HG02571 (cell line): ENCODE measurements around the gene TEX50.
"Not testable (repeated sequence)": the region's sequence is repeated elsewhere in the genome, so short reads cannot be mapped to it uniquely, and the experiment has no call there.

Experiments
- ATAC-seq: cut with Tn5 transposase; IDR thresholded peaks from one replicate; pipeline ENCODE4 v1.9.1; 2021; ENCODE audit warnings: mild to moderate bottlenecking, moderate library complexity; ENCODE audit not compliant: unreplicated experiment

The TEX50 gene

GRCh38 chr1:173635116-173635515 is at the start of gene TEX50:
TSS of gene TEX50 (plus strand) at chr1:173635338. CDS start at chr1:173635522, 184 bp downstream.
- no peak for ATAC-seq

- no peak for ATAC-seq
Measured at GRCh38 chr1:173590557-173590956, 44.6 kb upstream of the TEX50 start.

- not testable (repeated sequence) for ATAC-seq
Measured at GRCh38 chr1:173591138-173591537, 44.0 kb upstream of the TEX50 start.

- no peak for ATAC-seq
Measured at GRCh38 chr1:173596097-173596825, 38.9 kb upstream of the TEX50 start.

GRCh38 chr1:173601588-173601987 is 33.5 kb upstream of the TEX50 start:
- no peak for ATAC-seq

- ATAC-seq = no peak
Measured at GRCh38 chr1:173603056-173603591, 32.0 kb upstream of the TEX50 start, which contains the start of gene SLC9C2. TSS of gene SLC9C2 (minus strand) at chr1:173603072. CDS start at chr1:173601776, 1,296 bp downstream.

- no peak for ATAC-seq
Measured at GRCh38 chr1:173608503-173609216, 26.5 kb upstream of the TEX50 start.

GRCh38 chr1:173613086-173613485 is 22.1 kb upstream of the TEX50 start:
- ATAC-seq = not testable (repeated sequence)

- ATAC-seq = no peak
Measured at GRCh38 chr1:173616859-173617258, 18.3 kb upstream of the TEX50 start.

GRCh38 chr1:173627269-173627668 is 7.9 kb upstream of the TEX50 start:
- no peak for ATAC-seq

- no peak for ATAC-seq
Measured at GRCh38 chr1:173628888-173629287, 6.2 kb upstream of the TEX50 start.

- not testable (repeated sequence) for ATAC-seq
Measured at GRCh38 chr1:173637236-173638042, 2.3 kb downstream of the TEX50 start.

GRCh38 chr1:173638043-173639021 is 3.2 kb downstream of the TEX50 start:
- no peak for ATAC-seq

- no peak for ATAC-seq
Measured at GRCh38 chr1:173639102-173639501, 4.0 kb downstream of the TEX50 start.

GRCh38 chr1:173642450-173643139 is 7.5 kb downstream of the TEX50 start:
- ATAC-seq = not testable (repeated sequence)

GRCh38 chr1:173646656-173647055 is 11.5 kb downstream of the TEX50 start:
- ATAC-seq = no peak

- no peak for ATAC-seq
Measured at GRCh38 chr1:173648880-173649605, 13.9 kb downstream of the TEX50 start.

GRCh38 chr1:173660306-173660705 is 25.2 kb downstream of the TEX50 start:
- ATAC-seq = no peak

- no peak for ATAC-seq
Measured at GRCh38 chr1:173661271-173661670, 26.1 kb downstream of the TEX50 start.
